CD4-positive, alpha-beta T cell (primary cell): ENCODE results near the gene WBP1L. TPM values are rescaled to one million over a fixed set of nuclear protein-coding genes. Genes with fewer than 3 reads are reported as not detected.

ENCODE experiments used
- ATAC-seq: fragments of 200-7000 bp; cut with Tn5 transposase; one replicate; pipeline ENCODE4 v1.10.0; 2022; ENCODE audit warnings: mild to moderate bottlenecking; ENCODE audit not compliant: poor library complexity
- CTCF ChIA-PET: fragments of 350-600 bp; sonication (Branson Sonifier 250); formaldehyde crosslinking; loops from one replicate; lab custom pipeline; 2021; ENCODE audit warnings: antibody characterized with exemption, inconsistent platforms; lab: Charles Lee
- POLR2A ChIA-PET: fragments of 350-600 bp; sonication (Branson Sonifier 250); formaldehyde crosslinking; loops from one replicate; lab custom pipeline; 2021; ENCODE audit warnings: antibody characterized with exemption, inconsistent platforms; lab: Charles Lee
- DNase-seq, 14 experiments: peaks; one replicate each; pipeline ENCODE4 v3.0.0-alpha.2; 2013 to 2020; ENCODE audit warnings: mixed read lengths in 2 of 14
- H3K27ac ChIP-seq, 2 donors: one replicate each; pipeline versions ENCODE4 v1.5.1 to v1.7.0; 2013; ENCODE audit warnings: low read length in 2 of 2, low read depth in 1 of 2, mild to moderate bottlenecking in 1 of 2
- H3K27me3 ChIP-seq, 2 experiments: 1 replicate in 1 of 2; 2 replicates in 1 of 2; pipeline versions ENCODE4 v1.6.1 to v1.7.0; 2013; ENCODE audit warnings: low read length in 2 of 2, control low read depth in 1 of 2, mild to moderate bottlenecking in 1 of 2, moderate library complexity in 1 of 2; ENCODE audit not compliant: insufficient read depth in 2 of 2, control insufficient read depth in 1 of 2
- H3K36me3 ChIP-seq: one replicate; pipeline ENCODE4 v1.6.1; 2013; ENCODE audit warnings: low read length, control low read depth; ENCODE audit not compliant: insufficient read depth
- H3K4me1 ChIP-seq: one replicate; pipeline ENCODE4 v1.6.1; 2013; ENCODE audit warnings: low read length, control low read depth; ENCODE audit not compliant: insufficient read depth
- H3K4me3 ChIP-seq: one replicate; pipeline ENCODE4 v1.5.1; 2013; ENCODE audit warnings: mild to moderate bottlenecking, low read length, moderate library complexity
- H3K9me3 ChIP-seq, 2 experiments: 1 replicate in 1 of 2; 2 replicates in 1 of 2; pipeline versions ENCODE4 v1.6.1 to v1.7.0; 2013; ENCODE audit warnings: low read length in 2 of 2, mild to moderate bottlenecking in 2 of 2, control low read depth in 1 of 2, moderate library complexity in 1 of 2; ENCODE audit not compliant: control insufficient read depth in 1 of 2, insufficient read depth in 1 of 2
- H3K27ac Mint-ChIP-seq: one replicate; pipeline ENCODE4 v1.8.0; 2020; ENCODE audit warnings: mixed read lengths
- H3K27me3 Mint-ChIP-seq: one replicate; pipeline ENCODE4 v1.8.0; 2021; ENCODE audit warnings: mixed read lengths
- H3K36me3 Mint-ChIP-seq: one replicate; pipeline ENCODE4 v1.8.0; 2021; ENCODE audit warnings: low read depth, mixed read lengths
- H3K4me1 Mint-ChIP-seq: one replicate; pipeline ENCODE4 v1.8.0; 2021; ENCODE audit warnings: low read depth, mixed read lengths
- H3K4me3 Mint-ChIP-seq: one replicate; pipeline ENCODE4 v1.8.0; 2020; ENCODE audit warnings: mild to moderate bottlenecking, mixed read lengths
- H3K9me3 Mint-ChIP-seq: one replicate; pipeline ENCODE4 v1.8.0; 2020; ENCODE audit warnings: mixed read lengths
- intact Hi-C, 2 experiments: fragments of 100-400 bp; cut with DNase I in 1 of 2; cut with micrococcal nuclease in 1 of 2; formaldehyde crosslinking; loops; one replicate each; pipeline versions ENCODE4 v1.15.1 to v1.9.0; 2023 to 2025; cut with DNase I, micrococcal nuclease
- total RNA-seq, 174 experiments: library from RNA in 2 of 174; stranded (reverse) in 2 of 174; gene quantifications; one replicate each; pipeline ENCODE4 v1.2.3 and lab custom pipeline; 2021 to 2026
- TF ChIP-seq, protein P1 (sequence below): fragments of 200-600 bp; IDR thresholded peaks from one replicate; pipeline ENCODE4 v1.8.0; 2022; ENCODE audit warnings: antibody characterized with exemption, mild to moderate bottlenecking

Gene WBP1L
- total RNA-seq, 2 experiments from 2014 or later = 6.1 to 6.5 TPM

DNA sequence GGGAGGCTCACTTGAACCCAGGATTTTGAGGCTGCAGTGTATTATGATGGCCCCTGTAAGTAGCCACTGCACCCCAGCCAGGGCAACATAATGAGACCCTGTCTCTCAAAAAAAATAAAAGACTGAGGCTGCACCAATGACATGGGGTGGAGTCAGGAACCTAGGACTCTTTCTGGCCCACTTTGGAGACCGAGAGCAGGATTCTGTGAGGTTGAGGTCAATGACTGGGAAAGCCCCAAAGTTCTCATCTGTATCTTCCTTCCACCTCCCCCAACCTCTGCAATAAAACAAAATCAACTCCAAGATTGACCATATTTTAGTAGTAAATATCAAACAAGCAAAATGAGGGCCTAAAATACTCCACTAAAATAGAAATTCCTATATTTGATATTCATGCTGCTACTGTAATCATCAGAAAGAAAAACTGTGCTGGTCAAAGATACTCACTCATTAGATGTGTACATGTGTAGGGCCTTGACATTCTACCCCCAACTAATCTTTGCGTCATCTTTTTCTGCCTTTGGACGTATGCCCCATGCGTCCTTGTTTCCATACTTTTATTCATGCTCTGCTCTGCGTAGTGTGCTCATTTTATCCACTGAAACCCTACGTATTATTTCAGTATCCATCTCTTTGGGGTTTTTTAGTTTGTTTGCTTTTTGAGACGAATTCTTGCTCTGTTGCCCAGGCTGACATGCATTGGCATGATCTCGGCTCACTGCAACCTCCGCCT, 23.8 kb downstream of the WBP1L start:
- intact Hi-C loops = no loop called here
- Mint-ChIP-seq H3K27ac (peak overlapping the region; percentile 36), H3K4me3 (no peak overlapping the region), H3K36me3 (peaks cover 41% of the 10 kb centered on the region), H3K27me3 (no peaks in the 10 kb centered on the region), H3K4me1 (peaks cover 50% of the 10 kb centered on the region), H3K9me3 (no peaks in the 10 kb centered on the region)
- no peak for ATAC-seq
- ChIA-PET CTCF (interaction anchor here (0.9 kb wide), 1 partner anchor 8 kb away, joined by 4 read pairs; no protein-coding TSS in a partner anchor), POLR2A (interaction anchor here (0.9 kb wide), 1 partner anchor 18 kb away, joined by 3 read pairs; no protein-coding TSS in a partner anchor)
- Histone ChIP-seq H3K27ac (no peak overlapping the region), H3K36me3 (peaks cover 18% of the 10 kb centered on the region), H3K4me1 (peaks cover 6% of the 10 kb centered on the region), H3K9me3 (no peaks in the 10 kb centered on the region), H3K27me3 (no peaks in the 10 kb centered on the region), H3K4me3 (no peak overlapping the region)
- TF ChIP-seq, protein P1, sequence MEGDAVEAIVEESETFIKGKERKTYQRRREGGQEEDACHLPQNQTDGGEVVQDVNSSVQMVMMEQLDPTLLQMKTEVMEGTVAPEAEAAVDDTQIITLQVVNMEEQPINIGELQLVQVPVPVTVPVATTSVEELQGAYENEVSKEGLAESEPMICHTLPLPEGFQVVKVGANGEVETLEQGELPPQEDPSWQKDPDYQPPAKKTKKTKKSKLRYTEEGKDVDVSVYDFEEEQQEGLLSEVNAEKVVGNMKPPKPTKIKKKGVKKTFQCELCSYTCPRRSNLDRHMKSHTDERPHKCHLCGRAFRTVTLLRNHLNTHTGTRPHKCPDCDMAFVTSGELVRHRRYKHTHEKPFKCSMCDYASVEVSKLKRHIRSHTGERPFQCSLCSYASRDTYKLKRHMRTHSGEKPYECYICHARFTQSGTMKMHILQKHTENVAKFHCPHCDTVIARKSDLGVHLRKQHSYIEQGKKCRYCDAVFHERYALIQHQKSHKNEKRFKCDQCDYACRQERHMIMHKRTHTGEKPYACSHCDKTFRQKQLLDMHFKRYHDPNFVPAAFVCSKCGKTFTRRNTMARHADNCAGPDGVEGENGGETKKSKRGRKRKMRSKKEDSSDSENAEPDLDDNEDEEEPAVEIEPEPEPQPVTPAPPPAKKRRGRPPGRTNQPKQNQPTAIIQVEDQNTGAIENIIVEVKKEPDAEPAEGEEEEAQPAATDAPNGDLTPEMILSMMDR = no peak
- DNase-seq = no peak

GRCh38 chr10:102769375-102770107, 25.8 kb downstream of the WBP1L start:
- Mint-ChIP-seq H3K4me1 (peaks cover 67% of the 10 kb centered on the region), H3K36me3 (peaks cover 36% of the 10 kb centered on the region), H3K27me3 (no peaks in the 10 kb centered on the region), H3K27ac (peak overlapping the region; percentile 68), H3K4me3 (no peak overlapping the region), H3K9me3 (no peaks in the 10 kb centered on the region)
- no peak for DNase-seq
- Histone ChIP-seq H3K4me3 (no peak overlapping the region), H3K27me3 (no peaks in the 10 kb centered on the region), H3K4me1 (peaks cover 18% of the 10 kb centered on the region), H3K9me3 (no peaks in the 10 kb centered on the region), H3K36me3 (peaks cover 10% of the 10 kb centered on the region), H3K27ac (no peak overlapping the region)
- intact Hi-C loops = no loop called here
- ChIA-PET POLR2A (no interaction called here), CTCF (interaction anchor here (0.5 to 0.7 kb wide), 2 partner anchors 53 to 178 kb away, joined by 3 read pairs; no protein-coding TSS in a partner anchor)
- no peak for ATAC-seq
- TF ChIP-seq, protein P1 = no peak

GRCh38 chr10:102770108-102770482, 26.3 kb downstream of the WBP1L start:
- peaks cover 69% of the 10 kb centered on the region for H3K4me1 Mint-ChIP-seq
- H3K4me3 Mint-ChIP-seq = no peak overlapping the region
- Histone ChIP-seq H3K4me3 (no peak overlapping the region), H3K27ac (no peak overlapping the region), H3K27me3 (no peaks in the 10 kb centered on the region), H3K9me3 (no peaks in the 10 kb centered on the region), H3K4me1 (peaks cover 19% of the 10 kb centered on the region), H3K36me3 (peaks cover 10% of the 10 kb centered on the region)
- H3K27ac Mint-ChIP-seq = peak overlapping the region; percentile 68
- ChIA-PET CTCF (no interaction called here), POLR2A (no interaction called here)
- ATAC-seq = no peak
- H3K36me3 Mint-ChIP-seq = peaks cover 33% of the 10 kb centered on the region
- H3K9me3 Mint-ChIP-seq = no peaks in the 10 kb centered on the region
- no peaks in the 10 kb centered on the region for H3K27me3 Mint-ChIP-seq
- intact Hi-C loops = no loop called here
- no peak for DNase-seq
- TF ChIP-seq, protein P1 = no peak
